ENCODE data around the gene SCNN1G. TPM values are rescaled to one million over a fixed set of nuclear protein-coding genes. Genes with fewer than 3 reads are reported as not detected.

SCNN1G gene
- total and polyA plus RNA-seq, 4 donors, result not detected

GRCh38 chr16:23186171-23186570, 3.6 kb downstream of the SCNN1G start:
- WGBS, result 75% methylated on average over 24 of the region's 24 CpGs
- DNase-seq (ENCODE audit: low spot score), result no peak
- no peaks in the 10 kb centered on the region for H3K9me3 ChIP-seq (ENCODE audit: control insufficient read depth in 4 of 4, low read length in 3 of 4)
- peaks cover 0 to 11% (median 7%) of the 10 kb centered on the region in 4 donors for H3K4me1 ChIP-seq (ENCODE audit: control insufficient read depth in 4 of 4, insufficient read depth in 4 of 4, low read length in 3 of 4)
- TF ChIP-seq RXRA (IDR thresholded peaks at IDR 0.05) (no peak), ATF3 (IDR thresholded peaks at IDR 0.05) (no peak), RAD21 (IDR thresholded peaks at IDR 0.05) (no peak), YY1 (IDR thresholded peaks at IDR 0.05) (no peak), MAX (IDR thresholded peaks at IDR 0.05) (no peak), NR2F2 (IDR thresholded peaks at IDR 0.05) (no peak), EGR1 (IDR thresholded peaks at IDR 0.05; ENCODE audit: low read depth in 2 of 2) (no peak), GABPA (IDR thresholded peaks at IDR 0.05 in 1 of 2, conservative IDR thresholded peaks at IDR 0.05 in 1 of 2) (no peak), FOXA1 (IDR thresholded peaks at IDR 0.05) (no peak), JUND (IDR thresholded peaks at IDR 0.05) (no peak), FOXA2 (IDR thresholded peaks at IDR 0.05) (no peak), HNF4A (conservative IDR thresholded peaks at IDR 0.05) (no peak), TAF1 (conservative IDR thresholded peaks at IDR 0.05) (no peak)
- no peak overlapping the region for H3K9ac ChIP-seq (ENCODE audit: low read depth in 1 of 2, low read length in 2 of 2)
- no peak overlapping the region for H3K4me3 ChIP-seq (ENCODE audit: low read depth in 1 of 3, low read length in 3 of 3)
- no peaks in the 10 kb centered on the region for H3K36me3 ChIP-seq (ENCODE audit: control insufficient read depth in 4 of 4, insufficient read depth in 3 of 4, low read depth in 1 of 4, low read length in 3 of 4)
- H3K27me3 ChIP-seq (ENCODE audit: control insufficient read depth in 4 of 4, insufficient read depth in 4 of 4, low read length in 3 of 4), result peaks cover 2 to 13% (median 7%) of the 10 kb centered on the region in 4 donors
- no peak overlapping the region for H3K27ac ChIP-seq (ENCODE audit: low read depth in 1 of 2, low read length in 2 of 2)

DNA sequence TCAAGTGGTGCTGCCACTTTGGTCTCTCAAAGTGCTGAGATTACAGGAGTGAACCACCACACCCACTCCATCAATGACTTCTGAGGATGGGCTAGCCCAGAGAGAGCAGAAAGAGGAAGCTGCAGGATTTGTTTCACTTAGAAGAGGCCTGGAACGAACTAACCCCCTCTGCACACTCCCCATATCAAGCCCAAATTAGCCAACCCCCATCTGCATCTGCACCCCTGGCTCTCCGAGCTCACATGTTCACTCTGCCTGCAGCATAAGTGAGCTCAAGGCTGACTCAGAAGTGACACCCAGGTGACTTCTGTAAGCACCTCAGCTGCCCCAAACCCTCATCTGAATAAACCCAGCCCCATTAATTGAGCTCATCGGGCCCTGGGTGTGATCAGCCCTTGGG, 4.8 kb downstream of the SCNN1G start:
- H3K27me3 ChIP-seq (ENCODE audit: control insufficient read depth in 4 of 4, insufficient read depth in 4 of 4, low read length in 3 of 4), result peaks cover 2 to 17% (median 7%) of the 10 kb centered on the region in 4 donors
- DNase-seq (ENCODE audit: low spot score), result no peak
- TF ChIP-seq MAX (IDR thresholded peaks at IDR 0.05) (no peak), FOXA1 (IDR thresholded peaks at IDR 0.05) (no peak), HNF4A (conservative IDR thresholded peaks at IDR 0.05) (no peak), ATF3 (IDR thresholded peaks at IDR 0.05) (no peak), RXRA (IDR thresholded peaks at IDR 0.05) (no peak), NR2F2 (IDR thresholded peaks at IDR 0.05) (no peak), JUND (IDR thresholded peaks at IDR 0.05) (no peak), FOXA2 (IDR thresholded peaks at IDR 0.05) (no peak), EGR1 (IDR thresholded peaks at IDR 0.05; ENCODE audit: low read depth in 2 of 2) (no peak), ZBTB33 (IDR thresholded peaks at IDR 0.05) (no peak), YY1 (IDR thresholded peaks at IDR 0.05) (no peak), RAD21 (IDR thresholded peaks at IDR 0.05) (no peak), TAF1 (conservative IDR thresholded peaks at IDR 0.05) (no peak), SP1 (IDR thresholded peaks at IDR 0.05) (no peak)
- TF ChIP-seq, protein P1, sequence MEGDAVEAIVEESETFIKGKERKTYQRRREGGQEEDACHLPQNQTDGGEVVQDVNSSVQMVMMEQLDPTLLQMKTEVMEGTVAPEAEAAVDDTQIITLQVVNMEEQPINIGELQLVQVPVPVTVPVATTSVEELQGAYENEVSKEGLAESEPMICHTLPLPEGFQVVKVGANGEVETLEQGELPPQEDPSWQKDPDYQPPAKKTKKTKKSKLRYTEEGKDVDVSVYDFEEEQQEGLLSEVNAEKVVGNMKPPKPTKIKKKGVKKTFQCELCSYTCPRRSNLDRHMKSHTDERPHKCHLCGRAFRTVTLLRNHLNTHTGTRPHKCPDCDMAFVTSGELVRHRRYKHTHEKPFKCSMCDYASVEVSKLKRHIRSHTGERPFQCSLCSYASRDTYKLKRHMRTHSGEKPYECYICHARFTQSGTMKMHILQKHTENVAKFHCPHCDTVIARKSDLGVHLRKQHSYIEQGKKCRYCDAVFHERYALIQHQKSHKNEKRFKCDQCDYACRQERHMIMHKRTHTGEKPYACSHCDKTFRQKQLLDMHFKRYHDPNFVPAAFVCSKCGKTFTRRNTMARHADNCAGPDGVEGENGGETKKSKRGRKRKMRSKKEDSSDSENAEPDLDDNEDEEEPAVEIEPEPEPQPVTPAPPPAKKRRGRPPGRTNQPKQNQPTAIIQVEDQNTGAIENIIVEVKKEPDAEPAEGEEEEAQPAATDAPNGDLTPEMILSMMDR (IDR thresholded peaks at IDR 0.05; ENCODE audit: low read depth, low read length, missing input control), result no peak
- TF ChIP-seq, protein P2, sequence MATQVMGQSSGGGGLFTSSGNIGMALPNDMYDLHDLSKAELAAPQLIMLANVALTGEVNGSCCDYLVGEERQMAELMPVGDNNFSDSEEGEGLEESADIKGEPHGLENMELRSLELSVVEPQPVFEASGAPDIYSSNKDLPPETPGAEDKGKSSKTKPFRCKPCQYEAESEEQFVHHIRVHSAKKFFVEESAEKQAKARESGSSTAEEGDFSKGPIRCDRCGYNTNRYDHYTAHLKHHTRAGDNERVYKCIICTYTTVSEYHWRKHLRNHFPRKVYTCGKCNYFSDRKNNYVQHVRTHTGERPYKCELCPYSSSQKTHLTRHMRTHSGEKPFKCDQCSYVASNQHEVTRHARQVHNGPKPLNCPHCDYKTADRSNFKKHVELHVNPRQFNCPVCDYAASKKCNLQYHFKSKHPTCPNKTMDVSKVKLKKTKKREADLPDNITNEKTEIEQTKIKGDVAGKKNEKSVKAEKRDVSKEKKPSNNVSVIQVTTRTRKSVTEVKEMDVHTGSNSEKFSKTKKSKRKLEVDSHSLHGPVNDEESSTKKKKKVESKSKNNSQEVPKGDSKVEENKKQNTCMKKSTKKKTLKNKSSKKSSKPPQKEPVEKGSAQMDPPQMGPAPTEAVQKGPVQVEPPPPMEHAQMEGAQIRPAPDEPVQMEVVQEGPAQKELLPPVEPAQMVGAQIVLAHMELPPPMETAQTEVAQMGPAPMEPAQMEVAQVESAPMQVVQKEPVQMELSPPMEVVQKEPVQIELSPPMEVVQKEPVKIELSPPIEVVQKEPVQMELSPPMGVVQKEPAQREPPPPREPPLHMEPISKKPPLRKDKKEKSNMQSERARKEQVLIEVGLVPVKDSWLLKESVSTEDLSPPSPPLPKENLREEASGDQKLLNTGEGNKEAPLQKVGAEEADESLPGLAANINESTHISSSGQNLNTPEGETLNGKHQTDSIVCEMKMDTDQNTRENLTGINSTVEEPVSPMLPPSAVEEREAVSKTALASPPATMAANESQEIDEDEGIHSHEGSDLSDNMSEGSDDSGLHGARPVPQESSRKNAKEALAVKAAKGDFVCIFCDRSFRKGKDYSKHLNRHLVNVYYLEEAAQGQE (IDR thresholded peaks at IDR 0.05), result no peak
- no peak overlapping the region for H3K4me3 ChIP-seq (ENCODE audit: low read depth in 1 of 3, low read length in 3 of 3)
- no peaks in the 10 kb centered on the region for H3K36me3 ChIP-seq (ENCODE audit: control insufficient read depth in 4 of 4, insufficient read depth in 3 of 4, low read depth in 1 of 4, low read length in 3 of 4)
- peaks cover 0 to 7% (median 7%) of the 10 kb centered on the region in 4 donors for H3K4me1 ChIP-seq (ENCODE audit: control insufficient read depth in 4 of 4, insufficient read depth in 4 of 4, low read length in 3 of 4)
- no peak overlapping the region for H3K9ac ChIP-seq (ENCODE audit: low read depth in 1 of 2, low read length in 2 of 2)
- H3K9me3 ChIP-seq (ENCODE audit: control insufficient read depth in 4 of 4, low read length in 3 of 4), result no peaks in the 10 kb centered on the region
- 58% methylated on average over 3 of the region's 3 CpGs for WGBS
- H3K27ac ChIP-seq (ENCODE audit: low read depth in 1 of 2, low read length in 2 of 2), result no peak overlapping the region
